Type B pancreatic cell (in vitro differentiated cells): ENCODE results near the gene CCDC82. TPM values are rescaled to one million over a fixed set of nuclear protein-coding genes. Genes with fewer than 3 reads are reported as not detected.
"Not testable (repeated sequence)": the region's sequence is repeated elsewhere in the genome, so short reads cannot be mapped to it uniquely, and the experiment has no call there.

Experiments used
- DNase-seq: peaks from one replicate; pipeline ENCODE4 v3.0.0; 2021; ENCODE audit warnings: mixed read lengths; ENCODE audit not compliant: unreplicated experiment; ENCODE audit errors: extremely low spot score
- H3K27ac Mint-ChIP-seq: 2 replicates; pipeline ENCODE4 v1.8.0; 2021; ENCODE audit warnings: mild to moderate bottlenecking, mixed read lengths
- H3K27me3 Mint-ChIP-seq: 2 replicates; pipeline ENCODE4 v1.8.0; 2021; ENCODE audit warnings: mixed read lengths
- H3K36me3 Mint-ChIP-seq: 2 replicates; pipeline ENCODE4 v1.8.0; 2021; ENCODE audit warnings: mixed read lengths
- H3K4me1 Mint-ChIP-seq: one replicate; pipeline ENCODE4 v1.8.0; 2021; ENCODE audit warnings: mixed read lengths; ENCODE audit not compliant: unreplicated experiment
- H3K4me3 Mint-ChIP-seq: 2 replicates; pipeline ENCODE4 v1.8.0; 2021; ENCODE audit warnings: mild to moderate bottlenecking, mixed read lengths
- H3K9me3 Mint-ChIP-seq: 2 replicates; pipeline ENCODE4 v1.8.0; 2021; ENCODE audit warnings: mixed read lengths
- CTCF ChIP-seq: fragments of 200-600 bp; sonication (generic); conservative IDR thresholded peaks from 2 replicates; pipeline ENCODE4 v1.5.0; 2021; ENCODE audit warnings: antibody characterized with exemption, mild to moderate bottlenecking
- long read RNA-seq: library from polyadenylated mRNA; unstranded; transcript quantifications from one replicate; pipeline ENCODE4 v2.0.0, GENCODE V29; 2020
- total RNA-seq: library from RNA; stranded (reverse); gene quantifications from 2 replicates; pipeline ENCODE4 v1.2.1, GENCODE V29; 2021; ENCODE audit warnings: low replicate concordance

The CCDC82 gene
- total RNA-seq: 15.2 and 21.7 TPM in 2 replicates
- long read RNA-seq, transcript CCDC82-218 (10 exons, 2,754 nt): major isoform, 28 of 49 reads
- long read RNA-seq, partial matches to known transcripts: 7 of 49 reads
- long read RNA-seq, other reads (novel, unspliced or antisense): 8 of 49 reads

- Mint-ChIP-seq H3K27me3 (no peaks in the 10 kb centered on the region), H3K4me1 (peaks cover 24% of the 10 kb centered on the region), H3K27ac (peak within 1 kb of the TSS; percentile 94), H3K36me3 (peaks cover 25% of the 10 kb centered on the region), H3K9me3 (peaks cover 12% of the 10 kb centered on the region), H3K4me3 (peak within 1 kb of the TSS; percentile 91)
- peak; percentile 99 for DNase-seq
- TF ChIP-seq CTCF: no peak
Observed at GRCh38 chr11:96389720-96390487, at the start of gene CCDC82, which contains the start of gene JRKL. Gene CCDC82, minus strand, starts transcription at chr11:96389912. Its CDS starts 5,165 bp downstream, at chr11:96384747. Gene JRKL, plus strand, starts transcription at chr11:96390013. Its CDS starts 637 bp downstream, at chr11:96390650.

- not testable (repeated sequence) for H3K36me3 Mint-ChIP-seq, H3K4me3 Mint-ChIP-seq, H3K9me3 Mint-ChIP-seq, H3K27me3 Mint-ChIP-seq, H3K4me1 Mint-ChIP-seq, DNase-seq, H3K27ac Mint-ChIP-seq
Observed at GRCh38 chr11:96432654-96433053, 42.9 kb upstream of the CCDC82 start.

GRCh38 chr11:96430668-96431067, 41.0 kb upstream of the CCDC82 start:
- no peaks in the 10 kb centered on the region for H3K9me3 Mint-ChIP-seq
- no peak overlapping the region for H3K27ac Mint-ChIP-seq
- H3K36me3 Mint-ChIP-seq: no peaks in the 10 kb centered on the region
- DNase-seq: no peak
- no peak for TF ChIP-seq CTCF
- H3K4me1 Mint-ChIP-seq: peaks cover 9% of the 10 kb centered on the region
- H3K4me3 Mint-ChIP-seq: no peak overlapping the region
- peaks cover 7% of the 10 kb centered on the region for H3K27me3 Mint-ChIP-seq

DNA sequence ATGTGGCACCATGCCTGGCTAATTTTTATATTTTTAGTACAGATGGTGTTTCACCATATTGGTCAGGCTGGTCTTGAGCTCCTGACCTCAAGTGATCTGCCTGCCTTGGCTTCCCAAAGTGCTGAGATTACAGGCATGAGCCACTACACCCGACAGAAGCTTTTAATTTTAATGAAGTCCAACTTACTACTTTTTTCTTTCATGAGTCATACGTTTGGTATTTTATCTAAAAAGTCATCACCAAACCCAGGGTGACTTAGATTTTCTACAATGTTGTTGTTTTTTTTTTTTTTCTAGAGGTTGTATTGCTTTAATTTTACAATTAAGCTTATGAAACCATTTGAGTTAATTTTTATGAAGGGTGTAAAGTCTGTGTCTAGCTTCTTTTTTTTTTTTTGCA, 35.0 kb upstream of the CCDC82 start:
- DNase-seq: no peak
- Mint-ChIP-seq H3K27ac (no peak overlapping the region), H3K27me3 (no peaks in the 10 kb centered on the region), H3K4me1 (peaks cover 9% of the 10 kb centered on the region), H3K9me3 (no peaks in the 10 kb centered on the region), H3K36me3 (no peaks in the 10 kb centered on the region), H3K4me3 (no peak overlapping the region)
- no peak for TF ChIP-seq CTCF

- Mint-ChIP-seq H3K9me3 (peaks cover 5% of the 10 kb centered on the region), H3K36me3 (no peaks in the 10 kb centered on the region), H3K4me3 (no peak overlapping the region), H3K4me1 (no peaks in the 10 kb centered on the region), H3K27me3 (no peaks in the 10 kb centered on the region), H3K27ac (no peak overlapping the region)
- no peak for DNase-seq
- no peak for TF ChIP-seq CTCF
Observed at GRCh38 chr11:96413408-96413807, 23.7 kb upstream of the CCDC82 start.

- H3K27ac Mint-ChIP-seq: no peak overlapping the region
- H3K27me3 Mint-ChIP-seq: no peaks in the 10 kb centered on the region
- no peaks in the 10 kb centered on the region for H3K36me3 Mint-ChIP-seq
- H3K4me1 Mint-ChIP-seq: no peaks in the 10 kb centered on the region
- H3K9me3 Mint-ChIP-seq: peaks cover 5% of the 10 kb centered on the region
- H3K4me3 Mint-ChIP-seq: no peak overlapping the region
- TF ChIP-seq CTCF: no peak
- DNase-seq: no peak
Observed at GRCh38 chr11:96412761-96413381, 23.2 kb upstream of the CCDC82 start.

- H3K9me3 Mint-ChIP-seq, H3K36me3 Mint-ChIP-seq, DNase-seq, H3K27me3 Mint-ChIP-seq, H3K4me1 Mint-ChIP-seq: not testable (repeated sequence)
- H3K4me3 Mint-ChIP-seq: peak overlapping the region; percentile 80
- peak overlapping the region; percentile 69 for H3K27ac Mint-ChIP-seq
Observed at GRCh38 chr11:96411412-96411811, 21.7 kb upstream of the CCDC82 start.
